ENCODE data around the gene CIB1.

CIB1 gene

DNA sequence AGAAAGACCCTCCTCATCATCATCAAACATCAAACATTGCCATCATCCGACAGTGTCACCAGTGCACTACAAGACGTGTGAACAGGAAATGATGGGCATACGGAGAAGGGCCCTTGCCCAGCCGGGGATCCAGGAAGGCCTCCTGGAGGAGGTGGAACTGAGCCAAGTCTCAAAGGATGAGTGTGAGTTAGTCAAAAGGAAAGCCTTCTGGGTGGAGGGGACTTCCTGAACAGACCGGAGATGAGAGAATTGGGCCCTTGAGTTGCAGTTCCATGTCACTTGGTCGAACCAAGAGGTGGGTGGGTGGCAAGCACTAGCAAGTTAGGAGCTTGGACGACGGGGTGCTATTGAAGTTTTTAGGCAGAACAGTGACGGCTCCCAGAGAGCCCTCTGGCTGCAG lies 24.1 kb downstream of the CIB1 start:
- no peak overlapping the region for H3K4me3 ChIP-seq (replicated peaks; ENCODE audit: insufficient read depth, low read length)
- H3K27ac ChIP-seq (replicated peaks) = no peak overlapping the region

DNA sequence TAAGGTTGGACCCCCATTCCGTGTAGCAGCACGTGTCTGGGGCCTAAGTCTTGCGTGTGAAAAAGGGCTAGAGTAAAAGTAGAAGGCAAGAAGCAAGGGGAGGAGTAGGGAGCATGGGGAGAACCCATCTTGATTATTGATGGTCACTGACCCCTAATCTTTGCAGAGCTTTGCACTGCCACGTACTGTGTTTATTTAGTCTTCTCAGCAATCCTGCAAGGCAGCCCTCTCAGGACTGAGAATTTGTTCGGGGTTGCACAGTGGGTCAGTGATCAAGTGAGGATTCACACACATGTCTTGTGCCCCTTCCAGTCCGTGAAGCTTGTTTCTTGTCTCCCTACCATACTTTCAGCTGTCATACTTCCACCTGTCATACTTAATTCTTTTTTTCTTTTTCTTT lies 25.4 kb downstream of the CIB1 start:
- no peak for DNase-seq (ENCODE audit: low read depth in 1 of 2, low spot score in 1 of 2)
- H3K4me3 ChIP-seq (replicated peaks; ENCODE audit: insufficient read depth, low read length) = no peak overlapping the region
- H3K27me3 ChIP-seq (ENCODE audit: insufficient read depth, poor library complexity, severe bottlenecking) = no peaks in the 10 kb centered on the region
- TF ChIP-seq, protein P1, sequence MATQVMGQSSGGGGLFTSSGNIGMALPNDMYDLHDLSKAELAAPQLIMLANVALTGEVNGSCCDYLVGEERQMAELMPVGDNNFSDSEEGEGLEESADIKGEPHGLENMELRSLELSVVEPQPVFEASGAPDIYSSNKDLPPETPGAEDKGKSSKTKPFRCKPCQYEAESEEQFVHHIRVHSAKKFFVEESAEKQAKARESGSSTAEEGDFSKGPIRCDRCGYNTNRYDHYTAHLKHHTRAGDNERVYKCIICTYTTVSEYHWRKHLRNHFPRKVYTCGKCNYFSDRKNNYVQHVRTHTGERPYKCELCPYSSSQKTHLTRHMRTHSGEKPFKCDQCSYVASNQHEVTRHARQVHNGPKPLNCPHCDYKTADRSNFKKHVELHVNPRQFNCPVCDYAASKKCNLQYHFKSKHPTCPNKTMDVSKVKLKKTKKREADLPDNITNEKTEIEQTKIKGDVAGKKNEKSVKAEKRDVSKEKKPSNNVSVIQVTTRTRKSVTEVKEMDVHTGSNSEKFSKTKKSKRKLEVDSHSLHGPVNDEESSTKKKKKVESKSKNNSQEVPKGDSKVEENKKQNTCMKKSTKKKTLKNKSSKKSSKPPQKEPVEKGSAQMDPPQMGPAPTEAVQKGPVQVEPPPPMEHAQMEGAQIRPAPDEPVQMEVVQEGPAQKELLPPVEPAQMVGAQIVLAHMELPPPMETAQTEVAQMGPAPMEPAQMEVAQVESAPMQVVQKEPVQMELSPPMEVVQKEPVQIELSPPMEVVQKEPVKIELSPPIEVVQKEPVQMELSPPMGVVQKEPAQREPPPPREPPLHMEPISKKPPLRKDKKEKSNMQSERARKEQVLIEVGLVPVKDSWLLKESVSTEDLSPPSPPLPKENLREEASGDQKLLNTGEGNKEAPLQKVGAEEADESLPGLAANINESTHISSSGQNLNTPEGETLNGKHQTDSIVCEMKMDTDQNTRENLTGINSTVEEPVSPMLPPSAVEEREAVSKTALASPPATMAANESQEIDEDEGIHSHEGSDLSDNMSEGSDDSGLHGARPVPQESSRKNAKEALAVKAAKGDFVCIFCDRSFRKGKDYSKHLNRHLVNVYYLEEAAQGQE (IDR thresholded peaks at IDR 0.05; ENCODE audit: insufficient replicate concordance, low read depth) = no peak
- TF ChIP-seq GABPA (IDR thresholded peaks at IDR 0.05; ENCODE audit: low read depth) = no peak
- TF ChIP-seq, protein P2, sequence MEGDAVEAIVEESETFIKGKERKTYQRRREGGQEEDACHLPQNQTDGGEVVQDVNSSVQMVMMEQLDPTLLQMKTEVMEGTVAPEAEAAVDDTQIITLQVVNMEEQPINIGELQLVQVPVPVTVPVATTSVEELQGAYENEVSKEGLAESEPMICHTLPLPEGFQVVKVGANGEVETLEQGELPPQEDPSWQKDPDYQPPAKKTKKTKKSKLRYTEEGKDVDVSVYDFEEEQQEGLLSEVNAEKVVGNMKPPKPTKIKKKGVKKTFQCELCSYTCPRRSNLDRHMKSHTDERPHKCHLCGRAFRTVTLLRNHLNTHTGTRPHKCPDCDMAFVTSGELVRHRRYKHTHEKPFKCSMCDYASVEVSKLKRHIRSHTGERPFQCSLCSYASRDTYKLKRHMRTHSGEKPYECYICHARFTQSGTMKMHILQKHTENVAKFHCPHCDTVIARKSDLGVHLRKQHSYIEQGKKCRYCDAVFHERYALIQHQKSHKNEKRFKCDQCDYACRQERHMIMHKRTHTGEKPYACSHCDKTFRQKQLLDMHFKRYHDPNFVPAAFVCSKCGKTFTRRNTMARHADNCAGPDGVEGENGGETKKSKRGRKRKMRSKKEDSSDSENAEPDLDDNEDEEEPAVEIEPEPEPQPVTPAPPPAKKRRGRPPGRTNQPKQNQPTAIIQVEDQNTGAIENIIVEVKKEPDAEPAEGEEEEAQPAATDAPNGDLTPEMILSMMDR (IDR thresholded peaks at IDR 0.05; ENCODE audit: insufficient read depth, low read length) = no peak
- TF ChIP-seq SPI1 (IDR thresholded peaks at IDR 0.05; ENCODE audit: borderline replicate concordance, low read depth) = no peak
- no peak for TF ChIP-seq POLR2AphosphoS5 (IDR thresholded peaks at IDR 0.05; ENCODE audit: low read depth)
- no peak overlapping the region for H3K27ac ChIP-seq (replicated peaks)

More for the DNA sequence above, 24.1 kb downstream of the CIB1 start:
- TF ChIP-seq POLR2AphosphoS5 (IDR thresholded peaks at IDR 0.05; ENCODE audit: low read depth) (no peak), SPI1 (IDR thresholded peaks at IDR 0.05; ENCODE audit: borderline replicate concordance, low read depth) (no peak)
- TF ChIP-seq, protein P2 (IDR thresholded peaks at IDR 0.05; ENCODE audit: insufficient read depth, low read length) = no peak
- TF ChIP-seq, protein P1 (IDR thresholded peaks at IDR 0.05; ENCODE audit: insufficient replicate concordance, low read depth) = no peak
- no peaks in the 10 kb centered on the region for H3K27me3 ChIP-seq (ENCODE audit: insufficient read depth, poor library complexity, severe bottlenecking)
- no peak for DNase-seq (ENCODE audit: low read depth in 1 of 2, low spot score in 1 of 2)

DNA sequence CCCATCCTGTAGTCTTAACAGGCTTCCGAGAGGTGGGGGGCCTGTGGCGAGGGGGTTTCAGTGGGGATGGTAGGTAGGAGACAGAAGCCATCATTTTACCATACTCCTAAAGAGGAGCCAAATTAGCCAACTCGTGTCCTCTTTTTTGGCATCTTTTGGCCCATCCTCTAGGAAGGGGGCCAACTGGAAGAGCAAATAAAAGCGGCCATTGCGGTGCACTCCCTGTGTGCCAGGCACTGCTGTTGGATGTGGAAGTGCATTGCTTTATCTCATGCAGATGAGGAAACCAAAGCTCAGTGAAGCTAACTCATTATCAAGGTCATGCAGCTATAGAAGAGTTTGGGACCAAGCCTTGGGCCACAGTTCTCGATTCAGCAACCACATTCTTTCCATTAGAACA lies 26.5 kb downstream of the CIB1 start:
- H3K4me3 ChIP-seq (replicated peaks; ENCODE audit: insufficient read depth, low read length) = no peak overlapping the region
- H3K27ac ChIP-seq (replicated peaks) = no peak overlapping the region
- DNase-seq (ENCODE audit: low read depth in 1 of 2, low spot score in 1 of 2) = no peak
- TF ChIP-seq POLR2AphosphoS5 (IDR thresholded peaks at IDR 0.05; ENCODE audit: low read depth) = no peak
- TF ChIP-seq GABPA (IDR thresholded peaks at IDR 0.05; ENCODE audit: low read depth) = no peak
- no peak for TF ChIP-seq SPI1 (IDR thresholded peaks at IDR 0.05; ENCODE audit: borderline replicate concordance, low read depth)
- TF ChIP-seq, protein P1 (IDR thresholded peaks at IDR 0.05; ENCODE audit: insufficient replicate concordance, low read depth) = no peak
- TF ChIP-seq, protein P2 (IDR thresholded peaks at IDR 0.05; ENCODE audit: insufficient read depth, low read length) = no peak
- no peaks in the 10 kb centered on the region for H3K27me3 ChIP-seq (ENCODE audit: insufficient read depth, poor library complexity, severe bottlenecking)
